GM23338 (cell line): Measurements from ENCODE around the gene APBB1IP. TPM values are rescaled to one million over a fixed set of nuclear protein-coding genes. Genes with fewer than 3 reads are reported as not detected.

ENCODE experiments used
- ATAC-seq: fragments of 200-7000 bp; cut with Tn5 transposase; 3 replicates; pipeline ENCODE4 v1.9.1; 2020
- DNase-seq: peaks from one replicate; pipeline ENCODE4 v3.0.0-alpha.2; 2015; ENCODE audit warnings: low spot score
- H2AFZ ChIP-seq: fragments of 200-600 bp; sonication (generic); 2 replicates; pipeline ENCODE4 v1.8.0; 2016; ENCODE audit warnings: antibody characterized with exemption, mild to moderate bottlenecking, moderate library complexity
- H3F3A ChIP-seq: fragments of 200-600 bp; sonication (generic); replicated peaks from 2 replicates; pipeline ENCODE4 v1.8.0; 2017; ENCODE audit warnings: antibody characterized with exemption, mixed run types, low read depth
- H3K27ac ChIP-seq: fragments of 200-600 bp; sonication (generic); 2 replicates; pipeline ENCODE4 v1.6.1; 2016; ENCODE audit warnings: low read depth
- H3K27me3 ChIP-seq: fragments of 200-600 bp; sonication (generic); 2 replicates; pipeline ENCODE4 v1.8.0; 2016; ENCODE audit warnings: mild to moderate bottlenecking, mixed run types, moderate library complexity; ENCODE audit not compliant: insufficient read depth
- H3K36me3 ChIP-seq: fragments of 200-600 bp; sonication (generic); 2 replicates; pipeline ENCODE4 v1.8.0; 2016; ENCODE audit warnings: mild to moderate bottlenecking; ENCODE audit not compliant: insufficient read depth
- H3K4me1 ChIP-seq: fragments of 200-600 bp; sonication (generic); 2 replicates; pipeline ENCODE4 v1.8.0; 2016; ENCODE audit warnings: mild to moderate bottlenecking, moderate library complexity; ENCODE audit not compliant: insufficient read depth
- H3K4me2 ChIP-seq: fragments of 200-600 bp; sonication (generic); 2 replicates; pipeline ENCODE4 v1.7.1; 2017; ENCODE audit warnings: mixed run types
- H3K4me3 ChIP-seq: fragments of 200-600 bp; sonication (generic); 2 replicates; pipeline ENCODE4 v1.6.1; 2016; ENCODE audit warnings: mixed run types
- H3K79me2 ChIP-seq: fragments of 200-600 bp; sonication (generic); replicated peaks from 2 replicates; pipeline ENCODE4 v1.8.0; 2017; ENCODE audit warnings: mild to moderate bottlenecking; ENCODE audit not compliant: insufficient read depth
- H3K9me2 ChIP-seq: fragments of 200-600 bp; sonication (generic); 2 replicates; pipeline ENCODE4 v1.8.0; 2017; ENCODE audit not compliant: insufficient read depth
- H4K20me1 ChIP-seq: fragments of 200-600 bp; sonication (generic); replicated peaks from 2 replicates; pipeline ENCODE4 v1.8.0; 2017; ENCODE audit warnings: mild to moderate bottlenecking; ENCODE audit not compliant: insufficient read depth
- H3K27ac Mint-ChIP-seq: 2 replicates; pipeline ENCODE4 v1.8.0; 2020; ENCODE audit warnings: inconsistent platforms, mild to moderate bottlenecking, moderate library complexity, mixed read lengths
- H3K27me3 Mint-ChIP-seq: 3 replicates; pipeline ENCODE4 v1.8.0; 2022; ENCODE audit warnings: low read depth, mild to moderate bottlenecking, moderate library complexity, mixed read lengths, inconsistent platforms; ENCODE audit not compliant: insufficient read depth, poor library complexity
- H3K36me3 Mint-ChIP-seq: 3 replicates; pipeline ENCODE4 v1.8.0; 2021; ENCODE audit warnings: low read depth, mild to moderate bottlenecking, inconsistent platforms, moderate library complexity, mixed read lengths
- H3K4me1 Mint-ChIP-seq: 3 replicates; pipeline ENCODE4 v1.8.0; 2020; ENCODE audit warnings: mild to moderate bottlenecking, inconsistent platforms, mixed read lengths
- H3K4me3 Mint-ChIP-seq: 3 replicates; pipeline ENCODE4 v1.8.0; 2021; ENCODE audit warnings: moderate library complexity, mild to moderate bottlenecking, inconsistent platforms, mixed read lengths
- H3K9me3 Mint-ChIP-seq: 3 replicates; pipeline ENCODE4 v1.8.0; 2020; ENCODE audit warnings: moderate library complexity, mild to moderate bottlenecking, inconsistent platforms, mixed read lengths
- CREB1 ChIP-seq: fragments of 250-450 bp; sonication (Bioruptor Pico); IDR thresholded peaks from 2 replicates; pipeline ENCODE4 v1.5.0; 2020; ENCODE audit warnings: low read depth, mild to moderate bottlenecking, moderate library complexity
- EZH2 ChIP-seq: fragments of 200-600 bp; sonication (generic); IDR thresholded peaks from one replicate; pipeline ENCODE4 v1.8.0; 2017; ENCODE audit warnings: antibody characterized with exemption, mild to moderate bottlenecking, low read depth; ENCODE audit not compliant: unreplicated experiment
- EZH2phosphoT487 ChIP-seq: fragments of 200-600 bp; sonication (generic); IDR thresholded peaks from one replicate; pipeline ENCODE4 v1.8.1; 2018; ENCODE audit warnings: antibody characterized with exemption; ENCODE audit not compliant: unreplicated experiment
- JUNB ChIP-seq: IDR thresholded peaks from one replicate; pipeline ENCODE4 v1.6.1; 2016; ENCODE audit warnings: antibody characterized with exemption; ENCODE audit not compliant: unreplicated experiment
- NANOG ChIP-seq: IDR thresholded peaks from 2 replicates; pipeline ENCODE4 v1.6.1; 2016; ENCODE audit warnings: antibody characterized with exemption, borderline replicate concordance
- POLR2AphosphoS5 ChIP-seq: IDR thresholded peaks from 2 replicates; pipeline ENCODE4 v1.6.1; 2016; ENCODE audit warnings: antibody characterized with exemption, low read depth
- STAT1 ChIP-seq: IDR thresholded peaks from one replicate; pipeline ENCODE4 v1.6.1; 2016; ENCODE audit warnings: antibody characterized with exemption; ENCODE audit not compliant: unreplicated experiment
- ZNF114 ChIP-seq: fragments of 250-450 bp; sonication (Bioruptor Pico); IDR thresholded peaks from 2 replicates; pipeline ENCODE4 v1.5.0; 2020; ENCODE audit warnings: mild to moderate bottlenecking, moderate library complexity
- ZNF331 ChIP-seq: fragments of 250-450 bp; sonication (Bioruptor Pico); IDR thresholded peaks from 2 replicates; pipeline ENCODE4 v1.5.0; 2020; ENCODE audit warnings: low read depth, mild to moderate bottlenecking, moderate library complexity
- polyA plus RNA-seq: library from polyadenylated mRNA; unstranded; fragments of >200 nt; fragmentation: Nextera tagmentation; extraction: Ambion mirVana; gene quantifications from 2 replicates; pipeline ENCODE4 v1.2.1, GENCODE V29; 2016
- total RNA-seq: library from RNA; depleted of rRNA; stranded (reverse); fragments of >200 nt; shearing (Covaris generic); gene quantifications from 2 replicates; pipeline ENCODE4 v1.2.3, GENCODE V29; 2014
- TF ChIP-seq, protein P1 (sequence below): IDR thresholded peaks from 2 replicates; pipeline ENCODE4 v1.6.1; 2016; ENCODE audit warnings: antibody characterized with exemption
- TF ChIP-seq, protein P2 (sequence below), 2 experiments: fragments of 200-600 bp in 1 of 2; sonication (generic) in 1 of 2; conservative IDR thresholded peaks; 2 replicates each; pipeline versions ENCODE4 v1.5.1 to v1.6.1; 2016 to 2017; ENCODE audit warnings: antibody characterized with exemption in 2 of 2, low read depth in 2 of 2, mild to moderate bottlenecking in 2 of 2, moderate library complexity in 1 of 2
- TF ChIP-seq, protein P3 (sequence below): fragments of 250-450 bp; sonication (Bioruptor Pico); IDR thresholded peaks from 2 replicates; pipeline ENCODE4 v1.5.0; 2020; ENCODE audit warnings: mild to moderate bottlenecking, moderate library complexity
- TF ChIP-seq, protein P4 (sequence below): IDR thresholded peaks from one replicate; pipeline ENCODE4 v1.6.1; 2018; ENCODE audit warnings: antibody characterized with exemption; ENCODE audit not compliant: unreplicated experiment

APBB1IP gene
- total and polyA plus RNA-seq, 2 experiments from 2014 or later, result 0.14 to 0.16 TPM

DNA sequence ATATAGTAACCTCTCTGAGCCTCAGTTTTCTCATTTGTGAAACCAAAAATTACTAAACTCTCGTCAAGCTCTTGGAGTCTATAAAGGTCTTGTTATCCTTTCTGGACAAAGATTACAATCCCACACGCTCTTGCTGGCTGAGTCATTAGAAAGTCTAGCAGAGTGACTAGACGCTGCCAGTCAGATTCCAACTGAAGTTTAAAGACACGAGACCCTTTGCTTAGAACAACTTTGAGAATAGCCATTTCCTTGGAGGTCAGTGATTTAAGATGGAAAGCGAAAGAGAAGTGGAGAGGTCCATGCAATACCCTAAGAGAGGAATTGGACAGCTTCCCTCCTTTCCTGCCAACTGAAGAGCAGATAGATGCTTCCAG lies 119.5 kb downstream of the APBB1IP start:
- Mint-ChIP-seq H3K27ac (no peak overlapping the region), H3K4me3 (no peak overlapping the region), H3K27me3 (peaks cover 8% of the 10 kb centered on the region), H3K4me1 (peaks cover 24% of the 10 kb centered on the region; the same call in 2 of the 3 replicates), H3K36me3 (no peaks in the 10 kb centered on the region), H3K9me3 (no peaks in the 10 kb centered on the region)
- no peaks in the 10 kb centered on the region for H4K20me1 ChIP-seq
- H3K4me1 ChIP-seq, result peaks cover 17% of the 10 kb centered on the region
- no peak overlapping the region for H3K4me3 ChIP-seq
- H3F3A ChIP-seq, result no peaks in the 10 kb centered on the region
- peak overlapping the region; percentile 72; the same call in 1 of the 2 replicates for H2AFZ ChIP-seq
- H3K79me2 ChIP-seq, result no peaks in the 10 kb centered on the region
- H3K36me3 ChIP-seq, result no peaks in the 10 kb centered on the region
- no peak overlapping the region for H3K27ac ChIP-seq
- no peak for DNase-seq
- H3K9me2 ChIP-seq, result no peaks in the 10 kb centered on the region
- no peaks in the 10 kb centered on the region for H3K27me3 ChIP-seq
- TF ChIP-seq, protein P1, sequence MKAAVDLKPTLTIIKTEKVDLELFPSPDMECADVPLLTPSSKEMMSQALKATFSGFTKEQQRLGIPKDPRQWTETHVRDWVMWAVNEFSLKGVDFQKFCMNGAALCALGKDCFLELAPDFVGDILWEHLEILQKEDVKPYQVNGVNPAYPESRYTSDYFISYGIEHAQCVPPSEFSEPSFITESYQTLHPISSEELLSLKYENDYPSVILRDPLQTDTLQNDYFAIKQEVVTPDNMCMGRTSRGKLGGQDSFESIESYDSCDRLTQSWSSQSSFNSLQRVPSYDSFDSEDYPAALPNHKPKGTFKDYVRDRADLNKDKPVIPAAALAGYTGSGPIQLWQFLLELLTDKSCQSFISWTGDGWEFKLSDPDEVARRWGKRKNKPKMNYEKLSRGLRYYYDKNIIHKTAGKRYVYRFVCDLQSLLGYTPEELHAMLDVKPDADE, result no peak
- no peak for TF ChIP-seq JUNB
- TF ChIP-seq STAT1, result no peak
- TF ChIP-seq, protein P2, sequence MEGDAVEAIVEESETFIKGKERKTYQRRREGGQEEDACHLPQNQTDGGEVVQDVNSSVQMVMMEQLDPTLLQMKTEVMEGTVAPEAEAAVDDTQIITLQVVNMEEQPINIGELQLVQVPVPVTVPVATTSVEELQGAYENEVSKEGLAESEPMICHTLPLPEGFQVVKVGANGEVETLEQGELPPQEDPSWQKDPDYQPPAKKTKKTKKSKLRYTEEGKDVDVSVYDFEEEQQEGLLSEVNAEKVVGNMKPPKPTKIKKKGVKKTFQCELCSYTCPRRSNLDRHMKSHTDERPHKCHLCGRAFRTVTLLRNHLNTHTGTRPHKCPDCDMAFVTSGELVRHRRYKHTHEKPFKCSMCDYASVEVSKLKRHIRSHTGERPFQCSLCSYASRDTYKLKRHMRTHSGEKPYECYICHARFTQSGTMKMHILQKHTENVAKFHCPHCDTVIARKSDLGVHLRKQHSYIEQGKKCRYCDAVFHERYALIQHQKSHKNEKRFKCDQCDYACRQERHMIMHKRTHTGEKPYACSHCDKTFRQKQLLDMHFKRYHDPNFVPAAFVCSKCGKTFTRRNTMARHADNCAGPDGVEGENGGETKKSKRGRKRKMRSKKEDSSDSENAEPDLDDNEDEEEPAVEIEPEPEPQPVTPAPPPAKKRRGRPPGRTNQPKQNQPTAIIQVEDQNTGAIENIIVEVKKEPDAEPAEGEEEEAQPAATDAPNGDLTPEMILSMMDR (conservative IDR thresholded peaks at IDR 0.05; ENCODE audit: low read depth in 2 of 2), result no peak
- TF ChIP-seq, protein P3, sequence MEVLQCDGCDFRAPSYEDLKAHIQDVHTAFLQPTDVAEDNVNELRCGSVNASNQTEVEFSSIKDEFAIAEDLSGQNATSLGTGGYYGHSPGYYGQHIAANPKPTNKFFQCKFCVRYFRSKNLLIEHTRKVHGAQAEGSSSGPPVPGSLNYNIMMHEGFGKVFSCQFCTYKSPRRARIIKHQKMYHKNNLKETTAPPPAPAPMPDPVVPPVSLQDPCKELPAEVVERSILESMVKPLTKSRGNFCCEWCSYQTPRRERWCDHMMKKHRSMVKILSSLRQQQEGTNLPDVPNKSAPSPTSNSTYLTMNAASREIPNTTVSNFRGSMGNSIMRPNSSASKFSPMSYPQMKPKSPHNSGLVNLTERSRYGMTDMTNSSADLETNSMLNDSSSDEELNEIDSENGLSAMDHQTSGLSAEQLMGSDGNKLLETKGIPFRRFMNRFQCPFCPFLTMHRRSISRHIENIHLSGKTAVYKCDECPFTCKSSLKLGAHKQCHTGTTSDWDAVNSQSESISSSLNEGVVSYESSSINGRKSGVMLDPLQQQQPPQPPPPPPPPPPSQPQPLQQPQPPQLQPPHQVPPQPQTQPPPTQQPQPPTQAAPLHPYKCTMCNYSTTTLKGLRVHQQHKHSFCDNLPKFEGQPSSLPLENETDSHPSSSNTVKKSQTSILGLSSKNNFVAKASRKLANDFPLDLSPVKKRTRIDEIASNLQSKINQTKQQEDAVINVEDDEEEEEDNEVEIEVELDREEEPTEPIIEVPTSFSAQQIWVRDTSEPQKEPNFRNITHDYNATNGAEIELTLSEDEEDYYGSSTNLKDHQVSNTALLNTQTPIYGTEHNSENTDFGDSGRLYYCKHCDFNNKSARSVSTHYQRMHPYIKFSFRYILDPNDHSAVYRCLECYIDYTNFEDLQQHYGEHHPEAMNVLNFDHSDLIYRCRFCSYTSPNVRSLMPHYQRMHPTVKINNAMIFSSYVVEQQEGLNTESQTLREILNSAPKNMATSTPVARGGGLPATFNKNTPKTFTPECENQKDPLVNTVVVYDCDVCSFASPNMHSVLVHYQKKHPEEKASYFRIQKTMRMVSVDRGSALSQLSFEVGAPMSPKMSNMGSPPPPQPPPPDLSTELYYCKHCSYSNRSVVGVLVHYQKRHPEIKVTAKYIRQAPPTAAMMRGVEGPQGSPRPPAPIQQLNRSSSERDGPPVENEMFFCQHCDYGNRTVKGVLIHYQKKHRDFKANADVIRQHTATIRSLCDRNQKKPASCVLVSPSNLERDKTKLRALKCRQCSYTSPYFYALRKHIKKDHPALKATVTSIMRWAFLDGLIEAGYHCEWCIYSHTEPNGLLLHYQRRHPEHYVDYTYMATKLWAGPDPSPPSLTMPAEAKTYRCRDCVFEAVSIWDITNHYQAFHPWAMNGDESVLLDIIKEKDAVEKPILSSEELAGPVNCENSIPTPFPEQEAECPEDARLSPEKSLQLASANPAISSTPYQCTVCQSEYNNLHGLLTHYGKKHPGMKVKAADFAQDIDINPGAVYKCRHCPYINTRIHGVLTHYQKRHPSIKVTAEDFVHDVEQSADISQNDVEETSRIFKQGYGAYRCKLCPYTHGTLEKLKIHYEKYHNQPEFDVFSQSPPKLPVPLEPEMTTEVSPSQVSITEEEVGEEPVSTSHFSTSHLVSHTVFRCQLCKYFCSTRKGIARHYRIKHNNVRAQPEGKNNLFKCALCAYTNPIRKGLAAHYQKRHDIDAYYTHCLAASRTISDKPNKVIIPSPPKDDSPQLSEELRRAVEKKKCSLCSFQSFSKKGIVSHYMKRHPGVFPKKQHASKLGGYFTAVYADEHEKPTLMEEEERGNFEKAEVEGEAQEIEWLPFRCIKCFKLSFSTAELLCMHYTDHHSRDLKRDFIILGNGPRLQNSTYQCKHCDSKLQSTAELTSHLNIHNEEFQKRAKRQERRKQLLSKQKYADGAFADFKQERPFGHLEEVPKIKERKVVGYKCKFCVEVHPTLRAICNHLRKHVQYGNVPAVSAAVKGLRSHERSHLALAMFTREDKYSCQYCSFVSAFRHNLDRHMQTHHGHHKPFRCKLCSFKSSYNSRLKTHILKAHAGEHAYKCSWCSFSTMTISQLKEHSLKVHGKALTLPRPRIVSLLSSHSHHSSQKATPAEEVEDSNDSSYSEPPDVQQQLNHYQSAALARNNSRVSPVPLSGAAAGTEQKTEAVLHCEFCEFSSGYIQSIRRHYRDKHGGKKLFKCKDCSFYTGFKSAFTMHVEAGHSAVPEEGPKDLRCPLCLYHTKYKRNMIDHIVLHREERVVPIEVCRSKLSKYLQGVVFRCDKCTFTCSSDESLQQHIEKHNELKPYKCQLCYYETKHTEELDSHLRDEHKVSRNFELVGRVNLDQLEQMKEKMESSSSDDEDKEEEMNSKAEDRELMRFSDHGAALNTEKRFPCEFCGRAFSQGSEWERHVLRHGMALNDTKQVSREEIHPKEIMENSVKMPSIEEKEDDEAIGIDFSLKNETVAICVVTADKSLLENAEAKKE (CRISPR knock-in tag), result no peak
- no peak for TF ChIP-seq ZNF331 (CRISPR knock-in tag)
- no peak for TF ChIP-seq NANOG
- no peak for TF ChIP-seq ZNF114 (CRISPR knock-in tag)
- TF ChIP-seq, protein P4, sequence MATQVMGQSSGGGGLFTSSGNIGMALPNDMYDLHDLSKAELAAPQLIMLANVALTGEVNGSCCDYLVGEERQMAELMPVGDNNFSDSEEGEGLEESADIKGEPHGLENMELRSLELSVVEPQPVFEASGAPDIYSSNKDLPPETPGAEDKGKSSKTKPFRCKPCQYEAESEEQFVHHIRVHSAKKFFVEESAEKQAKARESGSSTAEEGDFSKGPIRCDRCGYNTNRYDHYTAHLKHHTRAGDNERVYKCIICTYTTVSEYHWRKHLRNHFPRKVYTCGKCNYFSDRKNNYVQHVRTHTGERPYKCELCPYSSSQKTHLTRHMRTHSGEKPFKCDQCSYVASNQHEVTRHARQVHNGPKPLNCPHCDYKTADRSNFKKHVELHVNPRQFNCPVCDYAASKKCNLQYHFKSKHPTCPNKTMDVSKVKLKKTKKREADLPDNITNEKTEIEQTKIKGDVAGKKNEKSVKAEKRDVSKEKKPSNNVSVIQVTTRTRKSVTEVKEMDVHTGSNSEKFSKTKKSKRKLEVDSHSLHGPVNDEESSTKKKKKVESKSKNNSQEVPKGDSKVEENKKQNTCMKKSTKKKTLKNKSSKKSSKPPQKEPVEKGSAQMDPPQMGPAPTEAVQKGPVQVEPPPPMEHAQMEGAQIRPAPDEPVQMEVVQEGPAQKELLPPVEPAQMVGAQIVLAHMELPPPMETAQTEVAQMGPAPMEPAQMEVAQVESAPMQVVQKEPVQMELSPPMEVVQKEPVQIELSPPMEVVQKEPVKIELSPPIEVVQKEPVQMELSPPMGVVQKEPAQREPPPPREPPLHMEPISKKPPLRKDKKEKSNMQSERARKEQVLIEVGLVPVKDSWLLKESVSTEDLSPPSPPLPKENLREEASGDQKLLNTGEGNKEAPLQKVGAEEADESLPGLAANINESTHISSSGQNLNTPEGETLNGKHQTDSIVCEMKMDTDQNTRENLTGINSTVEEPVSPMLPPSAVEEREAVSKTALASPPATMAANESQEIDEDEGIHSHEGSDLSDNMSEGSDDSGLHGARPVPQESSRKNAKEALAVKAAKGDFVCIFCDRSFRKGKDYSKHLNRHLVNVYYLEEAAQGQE, result no peak
- no peak for TF ChIP-seq EZH2
- TF ChIP-seq CREB1, result no peak
- no peak for TF ChIP-seq EZH2phosphoT487
- TF ChIP-seq POLR2AphosphoS5, result no peak
- no peak for ATAC-seq
- H3K4me2 ChIP-seq, result no peak overlapping the region
